Measurements from ENCODE around the gene TMPRSS9. TPM values are rescaled to one million over a fixed set of nuclear protein-coding genes. Genes with fewer than 3 reads are reported as not detected.

Gene TMPRSS9
- total RNA-seq, 1 experiment from 2014 or later = 0.66 TPM

DNA sequence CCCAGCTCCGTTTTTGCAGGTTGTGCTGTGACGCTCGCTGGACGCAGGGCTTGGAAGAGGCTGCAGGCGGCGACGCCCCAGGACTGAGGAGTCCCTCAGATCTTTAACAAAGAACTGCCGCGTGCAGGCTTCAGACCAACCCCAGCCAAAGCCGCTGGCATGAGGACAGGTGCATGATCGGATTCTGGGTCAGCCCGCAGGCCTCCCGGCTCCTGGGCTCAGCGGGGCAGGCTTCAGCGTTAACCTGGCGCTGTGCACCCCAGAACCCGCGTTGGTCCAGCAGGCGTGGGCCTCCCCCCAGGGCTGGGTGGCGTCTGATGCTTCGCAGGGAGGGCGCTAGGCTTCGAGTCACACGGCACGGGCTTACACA, 68.2 kb downstream of the TMPRSS9 start:
- POLR2A ChIA-PET = interaction anchor here (0.6 to 2.1 kb wide), 9 partner anchors 29 to 1559 kb away, joined by 3 to 15 read pairs (median 4); partner anchors contain the start of genes GADD45B and LMNB2

DNA sequence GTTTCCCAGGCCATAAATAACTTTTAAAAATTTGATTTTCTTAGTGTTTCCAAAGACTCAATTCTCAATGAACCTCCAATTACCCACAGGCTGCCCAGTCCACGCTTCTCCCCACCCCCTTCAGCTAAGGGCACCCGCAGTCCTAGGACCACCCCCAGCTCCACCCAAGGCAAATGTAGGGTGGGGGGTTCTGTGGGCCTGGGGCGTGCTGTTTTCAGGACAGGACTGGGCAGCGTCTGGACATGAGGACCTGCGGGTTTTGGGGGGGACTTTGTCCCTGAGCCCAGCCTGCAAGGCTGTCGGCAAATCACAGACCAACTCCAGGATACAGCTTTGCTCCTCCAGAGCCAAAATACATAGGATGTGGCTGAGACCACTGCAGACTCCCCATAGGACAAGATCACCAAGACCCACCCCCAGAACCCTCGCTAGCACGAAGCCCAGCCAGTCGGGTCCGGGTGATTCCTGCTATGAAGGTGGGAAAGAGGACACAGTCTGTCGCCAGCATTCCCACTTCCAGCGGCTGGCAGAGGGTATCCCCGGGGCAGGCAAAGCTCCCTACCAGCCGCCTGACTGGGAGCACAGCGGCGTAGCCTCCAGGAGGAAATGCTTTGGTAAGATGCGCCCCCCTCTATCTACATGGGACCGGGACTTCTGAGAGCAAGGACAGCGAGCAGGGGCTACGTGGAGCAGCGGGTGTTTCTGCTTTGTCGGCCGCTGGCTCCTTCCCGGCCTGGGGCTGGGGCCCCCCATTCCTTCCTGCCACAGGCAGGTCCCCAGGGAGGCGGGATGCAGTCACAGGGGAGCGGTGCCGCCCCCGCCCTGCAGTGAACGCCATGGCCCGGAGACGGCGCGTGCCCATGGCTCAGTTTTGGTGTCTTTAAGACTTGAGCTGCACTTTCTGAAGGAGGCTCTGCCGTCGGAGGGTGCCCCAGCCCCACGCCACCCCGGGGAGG, 69.0 kb downstream of the TMPRSS9 start:
- H3K9me3 ChIP-seq = no peaks in the 10 kb centered on the region
- H3K27ac Mint-ChIP-seq (ENCODE audit: unreplicated experiment) = peak overlapping the region; percentile 100
- CTCF ChIA-PET = interaction anchor here (0.8 kb wide), 1 partner anchor 10 kb away, joined by 4 read pairs; no protein-coding TSS in a partner anchor
- no TSS peak for BruUV-seq (replicated peaks)
- POLR2A ChIA-PET = interaction anchor here (0.7 kb wide), 1 partner anchor 47 kb away, joined by 3 read pairs; the partner anchor contains the start of gene GADD45B
- H3K4me1 Mint-ChIP-seq (ENCODE audit: low read depth, unreplicated experiment) = peaks cover 5% of the 10 kb centered on the region
- H3K4me3 Mint-ChIP-seq (ENCODE audit: unreplicated experiment) = no peak overlapping the region
- no peaks in the 10 kb centered on the region for H3K27me3 ChIP-seq (replicated peaks; ENCODE audit: control insufficient read depth, insufficient read depth, low read length)
- H3K9me3 Mint-ChIP-seq (ENCODE audit: unreplicated experiment) = no peaks in the 10 kb centered on the region
- intact Hi-C loops (cut with micrococcal nuclease; ENCODE audit: unreplicated experiment) = no loop called here
- DNase-seq = no peak
- no peaks in the 10 kb centered on the region for H3K27me3 Mint-ChIP-seq (ENCODE audit: insufficient read depth, unreplicated experiment)
- peaks cover 62% of the 10 kb centered on the region for H3K36me3 Mint-ChIP-seq (ENCODE audit: insufficient read depth, unreplicated experiment)
- peaks cover 2% of the 10 kb centered on the region; the same call in 1 of the 2 replicates for H3K36me3 ChIP-seq (ENCODE audit: control insufficient read depth, insufficient read depth, low read length)
- H3K4me1 ChIP-seq = peaks cover 20% of the 10 kb centered on the region
- H3K4me3 ChIP-seq (ENCODE audit: low read depth, low read length) = no peak overlapping the region
- TF ChIP-seq, protein P1, sequence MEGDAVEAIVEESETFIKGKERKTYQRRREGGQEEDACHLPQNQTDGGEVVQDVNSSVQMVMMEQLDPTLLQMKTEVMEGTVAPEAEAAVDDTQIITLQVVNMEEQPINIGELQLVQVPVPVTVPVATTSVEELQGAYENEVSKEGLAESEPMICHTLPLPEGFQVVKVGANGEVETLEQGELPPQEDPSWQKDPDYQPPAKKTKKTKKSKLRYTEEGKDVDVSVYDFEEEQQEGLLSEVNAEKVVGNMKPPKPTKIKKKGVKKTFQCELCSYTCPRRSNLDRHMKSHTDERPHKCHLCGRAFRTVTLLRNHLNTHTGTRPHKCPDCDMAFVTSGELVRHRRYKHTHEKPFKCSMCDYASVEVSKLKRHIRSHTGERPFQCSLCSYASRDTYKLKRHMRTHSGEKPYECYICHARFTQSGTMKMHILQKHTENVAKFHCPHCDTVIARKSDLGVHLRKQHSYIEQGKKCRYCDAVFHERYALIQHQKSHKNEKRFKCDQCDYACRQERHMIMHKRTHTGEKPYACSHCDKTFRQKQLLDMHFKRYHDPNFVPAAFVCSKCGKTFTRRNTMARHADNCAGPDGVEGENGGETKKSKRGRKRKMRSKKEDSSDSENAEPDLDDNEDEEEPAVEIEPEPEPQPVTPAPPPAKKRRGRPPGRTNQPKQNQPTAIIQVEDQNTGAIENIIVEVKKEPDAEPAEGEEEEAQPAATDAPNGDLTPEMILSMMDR (IDR thresholded peaks at IDR 0.05; ENCODE audit: insufficient read depth in 1 of 2, low read depth in 1 of 2, low read length in 1 of 2, severe bottlenecking in 1 of 2, unreplicated experiment in 1 of 2) = no peak

More for the DNA sequence above, 68.2 kb downstream of the TMPRSS9 start:
- peak overlapping the region; percentile 93 for H3K4me3 Mint-ChIP-seq (ENCODE audit: unreplicated experiment)
- peak overlapping the region; percentile 100 for H3K27ac Mint-ChIP-seq (ENCODE audit: unreplicated experiment)
- TF ChIP-seq, protein P1 (IDR thresholded peaks at IDR 0.05; ENCODE audit: insufficient read depth in 1 of 2, low read depth in 1 of 2, low read length in 1 of 2, severe bottlenecking in 1 of 2, unreplicated experiment in 1 of 2) = no peak
- Histone ChIP-seq H3K4me3 (ENCODE audit: low read depth, low read length) (peak overlapping the region; percentile 4; the same call in 1 of the 2 replicates), H3K9me3 (no peaks in the 10 kb centered on the region), H3K4me1 (peaks cover 20% of the 10 kb centered on the region), H3K27me3 (replicated peaks; ENCODE audit: control insufficient read depth, insufficient read depth, low read length) (no peaks in the 10 kb centered on the region), H3K36me3 (ENCODE audit: control insufficient read depth, insufficient read depth, low read length) (peaks cover 2% of the 10 kb centered on the region; the same call in 1 of the 2 replicates)
- TSS peak; percentile 6 for BruUV-seq (replicated peaks)
- no peaks in the 10 kb centered on the region for H3K9me3 Mint-ChIP-seq (ENCODE audit: unreplicated experiment)
- peaks cover 61% of the 10 kb centered on the region for H3K36me3 Mint-ChIP-seq (ENCODE audit: insufficient read depth, unreplicated experiment)
- CTCF ChIA-PET = interaction anchor here (0.5 to 1.1 kb wide), 4 partner anchors 10 to 183 kb away, joined by 3 to 4 read pairs (median 4); partner anchors contain the start of gene LMNB2
- H3K27me3 Mint-ChIP-seq (ENCODE audit: insufficient read depth, unreplicated experiment) = no peaks in the 10 kb centered on the region
- peaks cover 5% of the 10 kb centered on the region for H3K4me1 Mint-ChIP-seq (ENCODE audit: low read depth, unreplicated experiment)
- intact Hi-C loops (cut with micrococcal nuclease; ENCODE audit: unreplicated experiment) = no loop called here
- DNase-seq = peak in 1 of 2 experiments; percentile 36

DNA sequence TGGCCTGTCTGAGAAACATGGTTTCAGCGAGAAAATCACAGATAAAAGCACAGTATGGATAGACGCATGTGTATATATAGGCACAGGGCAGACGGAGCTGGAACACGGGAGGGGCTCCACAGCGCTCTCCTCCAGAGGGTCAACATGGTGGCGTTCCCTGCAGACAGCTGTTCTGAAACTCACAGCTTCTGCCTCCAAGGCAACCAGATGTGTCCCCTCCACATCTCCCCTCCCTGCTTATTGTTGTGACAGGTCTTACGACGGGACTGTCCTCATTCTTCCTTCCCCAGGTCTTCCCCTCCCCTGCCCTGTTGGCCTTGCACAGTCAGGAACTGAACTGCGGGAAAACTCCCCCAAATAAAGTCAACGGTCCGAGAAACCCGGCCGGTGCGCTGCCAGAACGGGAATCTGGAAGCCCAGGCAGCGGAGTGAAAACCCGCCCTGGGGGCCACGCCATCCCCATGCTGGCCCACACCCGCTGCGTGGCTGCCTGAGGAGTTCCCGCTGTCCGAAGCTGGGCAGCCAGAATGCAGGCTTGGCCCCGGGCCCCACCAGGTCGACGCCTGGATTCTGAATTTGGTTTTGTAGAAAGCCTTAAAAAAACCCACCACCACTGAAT, 70.0 kb downstream of the TMPRSS9 start:
- H3K27ac Mint-ChIP-seq (ENCODE audit: unreplicated experiment) = peak overlapping the region; percentile 29
- H3K9me3 ChIP-seq = no peaks in the 10 kb centered on the region
- no peaks in the 10 kb centered on the region for H3K9me3 Mint-ChIP-seq (ENCODE audit: unreplicated experiment)
- intact Hi-C loops (cut with micrococcal nuclease; ENCODE audit: unreplicated experiment) = no loop called here
- TF ChIP-seq, protein P1 (IDR thresholded peaks at IDR 0.05; ENCODE audit: insufficient read depth in 1 of 2, low read depth in 1 of 2, low read length in 1 of 2, severe bottlenecking in 1 of 2, unreplicated experiment in 1 of 2) = no peak
- no peak overlapping the region for H3K4me3 ChIP-seq (ENCODE audit: low read depth, low read length)
- H3K4me3 Mint-ChIP-seq (ENCODE audit: unreplicated experiment) = no peak overlapping the region
- DNase-seq = no peak
- peaks cover 2% of the 10 kb centered on the region; the same call in 1 of the 2 replicates for H3K36me3 ChIP-seq (ENCODE audit: control insufficient read depth, insufficient read depth, low read length)
- peaks cover 20% of the 10 kb centered on the region for H3K4me1 ChIP-seq
- POLR2A ChIA-PET = no interaction called here
- no peaks in the 10 kb centered on the region for H3K27me3 ChIP-seq (replicated peaks; ENCODE audit: control insufficient read depth, insufficient read depth, low read length)
- H3K4me1 Mint-ChIP-seq (ENCODE audit: low read depth, unreplicated experiment) = peaks cover 5% of the 10 kb centered on the region
- BruUV-seq (replicated peaks) = TSS peak; percentile 2
- H3K27me3 Mint-ChIP-seq (ENCODE audit: insufficient read depth, unreplicated experiment) = no peaks in the 10 kb centered on the region
- peaks cover 70% of the 10 kb centered on the region for H3K36me3 Mint-ChIP-seq (ENCODE audit: insufficient read depth, unreplicated experiment)
- CTCF ChIA-PET = no interaction called here

Measured in Caco-2 (cell line).